B cell (primary cell): ENCODE measurements around the gene PARD3B.

Experiments used
- CTCF ChIP-seq: fragments of 200-600 bp; IDR thresholded peaks from one replicate; pipeline ENCODE4 v1.8.0; 2022; ENCODE audit warnings: antibody characterized with exemption, mild to moderate bottlenecking
- EZH2 ChIP-seq: IDR thresholded peaks from 2 replicates; pipeline ENCODE4 v1.6.1; 2012; ENCODE audit warnings: borderline replicate concordance, low read depth, mild to moderate bottlenecking, moderate library complexity, low read length; ENCODE audit not compliant: insufficient read depth, poor library complexity, severe bottlenecking

- no peak for TF ChIP-seq CTCF
- no peak for TF ChIP-seq EZH2
These were observed 593.5 kb downstream of the PARD3B start for GRCh38 chr2:205138735-205139134.
